GM23338 (cell line): ENCODE data around the gene RYR3. TPM values are rescaled to one million over a fixed set of nuclear protein-coding genes. Genes with fewer than 3 reads are reported as not detected.

Source experiments
- ATAC-seq: fragments of 200-7000 bp; cut with Tn5 transposase; 3 replicates; pipeline ENCODE4 v1.9.1; 2020
- DNase-seq: peaks from one replicate; pipeline ENCODE4 v3.0.0-alpha.2; 2015; ENCODE audit warnings: low spot score
- H2AFZ ChIP-seq: fragments of 200-600 bp; sonication (generic); 2 replicates; pipeline ENCODE4 v1.8.0; 2016; ENCODE audit warnings: antibody characterized with exemption, mild to moderate bottlenecking, moderate library complexity
- H3F3A ChIP-seq: fragments of 200-600 bp; sonication (generic); replicated peaks from 2 replicates; pipeline ENCODE4 v1.8.0; 2017; ENCODE audit warnings: antibody characterized with exemption, mixed run types, low read depth
- H3K27ac ChIP-seq: fragments of 200-600 bp; sonication (generic); 2 replicates; pipeline ENCODE4 v1.6.1; 2016; ENCODE audit warnings: low read depth
- H3K27me3 ChIP-seq: fragments of 200-600 bp; sonication (generic); 2 replicates; pipeline ENCODE4 v1.8.0; 2016; ENCODE audit warnings: mild to moderate bottlenecking, mixed run types, moderate library complexity; ENCODE audit not compliant: insufficient read depth
- H3K36me3 ChIP-seq: fragments of 200-600 bp; sonication (generic); 2 replicates; pipeline ENCODE4 v1.8.0; 2016; ENCODE audit warnings: mild to moderate bottlenecking; ENCODE audit not compliant: insufficient read depth
- H3K4me1 ChIP-seq: fragments of 200-600 bp; sonication (generic); 2 replicates; pipeline ENCODE4 v1.8.0; 2016; ENCODE audit warnings: mild to moderate bottlenecking, moderate library complexity; ENCODE audit not compliant: insufficient read depth
- H3K4me2 ChIP-seq: fragments of 200-600 bp; sonication (generic); 2 replicates; pipeline ENCODE4 v1.7.1; 2017; ENCODE audit warnings: mixed run types
- H3K4me3 ChIP-seq: fragments of 200-600 bp; sonication (generic); 2 replicates; pipeline ENCODE4 v1.6.1; 2016; ENCODE audit warnings: mixed run types
- H3K79me2 ChIP-seq: fragments of 200-600 bp; sonication (generic); replicated peaks from 2 replicates; pipeline ENCODE4 v1.8.0; 2017; ENCODE audit warnings: mild to moderate bottlenecking; ENCODE audit not compliant: insufficient read depth
- H3K9me2 ChIP-seq: fragments of 200-600 bp; sonication (generic); 2 replicates; pipeline ENCODE4 v1.8.0; 2017; ENCODE audit not compliant: insufficient read depth
- H4K20me1 ChIP-seq: fragments of 200-600 bp; sonication (generic); replicated peaks from 2 replicates; pipeline ENCODE4 v1.8.0; 2017; ENCODE audit warnings: mild to moderate bottlenecking; ENCODE audit not compliant: insufficient read depth
- H3K27ac Mint-ChIP-seq: 2 replicates; pipeline ENCODE4 v1.8.0; 2020; ENCODE audit warnings: inconsistent platforms, mild to moderate bottlenecking, moderate library complexity, mixed read lengths
- H3K27me3 Mint-ChIP-seq: 3 replicates; pipeline ENCODE4 v1.8.0; 2022; ENCODE audit warnings: low read depth, mild to moderate bottlenecking, moderate library complexity, mixed read lengths, inconsistent platforms; ENCODE audit not compliant: insufficient read depth, poor library complexity
- H3K36me3 Mint-ChIP-seq: 3 replicates; pipeline ENCODE4 v1.8.0; 2021; ENCODE audit warnings: low read depth, mild to moderate bottlenecking, inconsistent platforms, moderate library complexity, mixed read lengths
- H3K4me1 Mint-ChIP-seq: 3 replicates; pipeline ENCODE4 v1.8.0; 2020; ENCODE audit warnings: mild to moderate bottlenecking, inconsistent platforms, mixed read lengths
- H3K4me3 Mint-ChIP-seq: 3 replicates; pipeline ENCODE4 v1.8.0; 2021; ENCODE audit warnings: moderate library complexity, mild to moderate bottlenecking, inconsistent platforms, mixed read lengths
- H3K9me3 Mint-ChIP-seq: 3 replicates; pipeline ENCODE4 v1.8.0; 2020; ENCODE audit warnings: moderate library complexity, mild to moderate bottlenecking, inconsistent platforms, mixed read lengths
- CTCF ChIP-seq, 2 experiments: fragments of 200-600 bp in 1 of 2; sonication (generic) in 1 of 2; conservative IDR thresholded peaks; 2 replicates each; pipeline versions ENCODE4 v1.5.1 to v1.6.1; 2016 to 2017; ENCODE audit warnings: antibody characterized with exemption in 2 of 2, low read depth in 2 of 2, mild to moderate bottlenecking in 2 of 2, moderate library complexity in 1 of 2
- ETS1 ChIP-seq: IDR thresholded peaks from 2 replicates; pipeline ENCODE4 v1.6.1; 2016; ENCODE audit warnings: antibody characterized with exemption
- EZH2phosphoT487 ChIP-seq: fragments of 200-600 bp; sonication (generic); IDR thresholded peaks from one replicate; pipeline ENCODE4 v1.8.1; 2018; ENCODE audit warnings: antibody characterized with exemption; ENCODE audit not compliant: unreplicated experiment
- NANOG ChIP-seq: IDR thresholded peaks from 2 replicates; pipeline ENCODE4 v1.6.1; 2016; ENCODE audit warnings: antibody characterized with exemption, borderline replicate concordance
- ZNF114 ChIP-seq: fragments of 250-450 bp; sonication (Bioruptor Pico); IDR thresholded peaks from 2 replicates; pipeline ENCODE4 v1.5.0; 2020; ENCODE audit warnings: mild to moderate bottlenecking, moderate library complexity
- ZNF331 ChIP-seq: fragments of 250-450 bp; sonication (Bioruptor Pico); IDR thresholded peaks from 2 replicates; pipeline ENCODE4 v1.5.0; 2020; ENCODE audit warnings: low read depth, mild to moderate bottlenecking, moderate library complexity
- polyA plus RNA-seq: library from polyadenylated mRNA; unstranded; fragments of >200 nt; fragmentation: Nextera tagmentation; extraction: Ambion mirVana; gene quantifications from 2 replicates; pipeline ENCODE4 v1.2.1, GENCODE V29; 2016
- total RNA-seq: library from RNA; depleted of rRNA; stranded (reverse); fragments of >200 nt; shearing (Covaris generic); gene quantifications from 2 replicates; pipeline ENCODE4 v1.2.3, GENCODE V29; 2014

Gene RYR3
- total and polyA plus RNA-seq, 2 experiments from 2014 or later = 1.1 to 1.2 TPM

- TF ChIP-seq ZNF114 (CRISPR knock-in tag) = no peak
- no peak for TF ChIP-seq ZNF331
- TF ChIP-seq NANOG = no peak
- no peak for TF ChIP-seq CTCF (conservative IDR thresholded peaks at IDR 0.05; ENCODE audit: low read depth in 2 of 2)
- TF ChIP-seq EZH2phosphoT487 = no peak
- H3K27me3 ChIP-seq = no peaks in the 10 kb centered on the region
- no peak overlapping the region for H3K4me3 ChIP-seq
- H3K9me2 ChIP-seq = no peaks in the 10 kb centered on the region; the same call in 1 of the 2 replicates
- peaks cover 7% of the 10 kb centered on the region for H3K4me1 ChIP-seq
- peaks cover 2% of the 10 kb centered on the region for H3K27me3 Mint-ChIP-seq
- H3K36me3 ChIP-seq = no peaks in the 10 kb centered on the region
- H3F3A ChIP-seq = no peaks in the 10 kb centered on the region
- H3K79me2 ChIP-seq = no peaks in the 10 kb centered on the region
- no peaks in the 10 kb centered on the region for H4K20me1 ChIP-seq
- H3K27ac Mint-ChIP-seq = no peak overlapping the region
- H2AFZ ChIP-seq = no peak overlapping the region
- no peak overlapping the region for H3K4me3 Mint-ChIP-seq
- no peak overlapping the region for H3K27ac ChIP-seq
- H3K4me1 Mint-ChIP-seq = peaks cover 3% of the 10 kb centered on the region; the same call in 2 of the 3 replicates
- H3K4me2 ChIP-seq = no peak overlapping the region
- DNase-seq (no peak), ATAC-seq (no peak)
- no peaks in the 10 kb centered on the region for H3K36me3 Mint-ChIP-seq
- no peaks in the 10 kb centered on the region for H3K9me3 Mint-ChIP-seq
Observed at GRCh38 chr15:33284336-33284735, 26.4 kb upstream of the RYR3 start.

- TF ChIP-seq CTCF (conservative IDR thresholded peaks at IDR 0.05; ENCODE audit: low read depth in 2 of 2) (peak; percentile 77 to 95), ETS1 (no peak)
- H3K27me3 Mint-ChIP-seq = peaks cover 3% of the 10 kb centered on the region
- Histone ChIP-seq H3K79me2 (no peaks in the 10 kb centered on the region), H3K4me1 (no peaks in the 10 kb centered on the region), H3K27ac (no peak overlapping the region), H3F3A (no peaks in the 10 kb centered on the region), H4K20me1 (no peaks in the 10 kb centered on the region), H3K4me2 (no peak overlapping the region), H3K27me3 (no peaks in the 10 kb centered on the region), H3K9me2 (no peaks in the 10 kb centered on the region), H3K4me3 (no peak overlapping the region), H3K36me3 (no peaks in the 10 kb centered on the region), H2AFZ (no peak overlapping the region)
- H3K27ac Mint-ChIP-seq = no peak overlapping the region
- no peaks in the 10 kb centered on the region for H3K36me3 Mint-ChIP-seq
- H3K4me3 Mint-ChIP-seq = no peak overlapping the region
- no peaks in the 10 kb centered on the region for H3K4me1 Mint-ChIP-seq
- H3K9me3 Mint-ChIP-seq = no peaks in the 10 kb centered on the region
- DNase-seq (peak; percentile 90), ATAC-seq (peak; percentile 96)
Observed at GRCh38 chr15:33292717-33293307, 18.0 kb upstream of the RYR3 start.
